HG03354 (cell line): ENCODE measurements around the gene USP24.
"Not testable (repeated sequence)": the region's sequence is repeated elsewhere in the genome, so short reads cannot be mapped to it uniquely, and the experiment has no call there.

Experiments
- ATAC-seq: cut with Tn5 transposase; IDR thresholded peaks from one replicate; pipeline ENCODE4 v1.9.1; 2021; ENCODE audit warnings: mild to moderate bottlenecking; ENCODE audit not compliant: unreplicated experiment, poor library complexity, severe bottlenecking

USP24 gene

GRCh38 chr1:55044617-55045397, 170.4 kb downstream of the USP24 start:
- ATAC-seq = no peak

- ATAC-seq = no peak
These were observed 171.4 kb downstream of the USP24 start for GRCh38 chr1:55043726-55044125.

GRCh38 chr1:55043011-55043410, 172.2 kb downstream of the USP24 start:
- no peak for ATAC-seq

GRCh38 chr1:55041613-55042012, 173.6 kb downstream of the USP24 start:
- ATAC-seq = no peak

GRCh38 chr1:55040933-55041494, 174.2 kb downstream of the USP24 start:
- no peak for ATAC-seq

GRCh38 chr1:55040083-55040932, 174.9 kb downstream of the USP24 start:
- ATAC-seq = no peak

- ATAC-seq = no peak
These were observed 175.7 kb downstream of the USP24 start, which contains the start of gene PCSK9 for GRCh38 chr1:55039342-55040082. TSS of gene PCSK9 (plus strand) at chr1:55039548. CDS start at chr1:55039838, 290 bp downstream.

GRCh38 chr1:55038974-55039341, 176.2 kb downstream of the USP24 start:
- no peak for ATAC-seq

- no peak for ATAC-seq
These were observed 176.7 kb downstream of the USP24 start for GRCh38 chr1:55038552-55038838.

- no peak for ATAC-seq
These were observed 177.2 kb downstream of the USP24 start for GRCh38 chr1:55037733-55038551.

GRCh38 chr1:55035904-55036303, 179.3 kb downstream of the USP24 start:
- ATAC-seq = no peak

- ATAC-seq = no peak
These were observed 180.6 kb downstream of the USP24 start for GRCh38 chr1:55034476-55035133.

- ATAC-seq = no peak
These were observed 181.9 kb downstream of the USP24 start for GRCh38 chr1:55033265-55033614.

GRCh38 chr1:55031098-55031497, 184.1 kb downstream of the USP24 start:
- not testable (repeated sequence) for ATAC-seq

GRCh38 chr1:55026682-55027081, 188.5 kb downstream of the USP24 start:
- not testable (repeated sequence) for ATAC-seq

- not testable (repeated sequence) for ATAC-seq
These were observed 191.0 kb downstream of the USP24 start for GRCh38 chr1:55024163-55024562.

GRCh38 chr1:55021942-55022546, 193.1 kb downstream of the USP24 start:
- ATAC-seq = peak; percentile 87

GRCh38 chr1:55018395-55018794, 196.8 kb downstream of the USP24 start:
- ATAC-seq = no peak
